PFSK-1 (cell line): ENCODE results near the gene ADAM8.

ENCODE experiments used
- FOXP2 ChIP-seq: optimal IDR thresholded peaks from 2 replicates; pipeline ENCODE3; 2011; ENCODE audit warnings: borderline replicate concordance, control low read depth, inconsistent platforms; ENCODE audit not compliant: insufficient read depth; ENCODE audit errors: extremely low read length, extremely low read depth
- POLR2AphosphoS5 ChIP-seq: IDR thresholded peaks from 2 replicates; pipeline ENCODE4 v1.6.1; 2012; ENCODE audit warnings: low read depth, mild to moderate bottlenecking, control low read depth, low read length, moderate library complexity
- SIN3A ChIP-seq: IDR thresholded peaks from 2 replicates; pipeline ENCODE4 v1.6.1; 2012; ENCODE audit warnings: mild to moderate bottlenecking, low read length, moderate library complexity, borderline replicate concordance; ENCODE audit not compliant: insufficient read depth
- TAF1 ChIP-seq: IDR thresholded peaks from 2 replicates; pipeline ENCODE4 v1.6.1; 2012; ENCODE audit warnings: low read length, control low read depth, borderline replicate concordance; ENCODE audit not compliant: insufficient read depth
- TF ChIP-seq, protein P1 (sequence below), 2 experiments: IDR thresholded peaks; 2 replicates each; pipeline versions ENCODE4 v1.6.1 to v1.8.0; 2011 to 2012; ENCODE audit warnings: low read depth in 2 of 2, low read length in 2 of 2, control low read depth in 1 of 2, inconsistent platforms in 1 of 2, mild to moderate bottlenecking in 1 of 2, moderate library complexity in 1 of 2; ENCODE audit not compliant: insufficient read depth in 1 of 2

The ADAM8 gene

DNA sequence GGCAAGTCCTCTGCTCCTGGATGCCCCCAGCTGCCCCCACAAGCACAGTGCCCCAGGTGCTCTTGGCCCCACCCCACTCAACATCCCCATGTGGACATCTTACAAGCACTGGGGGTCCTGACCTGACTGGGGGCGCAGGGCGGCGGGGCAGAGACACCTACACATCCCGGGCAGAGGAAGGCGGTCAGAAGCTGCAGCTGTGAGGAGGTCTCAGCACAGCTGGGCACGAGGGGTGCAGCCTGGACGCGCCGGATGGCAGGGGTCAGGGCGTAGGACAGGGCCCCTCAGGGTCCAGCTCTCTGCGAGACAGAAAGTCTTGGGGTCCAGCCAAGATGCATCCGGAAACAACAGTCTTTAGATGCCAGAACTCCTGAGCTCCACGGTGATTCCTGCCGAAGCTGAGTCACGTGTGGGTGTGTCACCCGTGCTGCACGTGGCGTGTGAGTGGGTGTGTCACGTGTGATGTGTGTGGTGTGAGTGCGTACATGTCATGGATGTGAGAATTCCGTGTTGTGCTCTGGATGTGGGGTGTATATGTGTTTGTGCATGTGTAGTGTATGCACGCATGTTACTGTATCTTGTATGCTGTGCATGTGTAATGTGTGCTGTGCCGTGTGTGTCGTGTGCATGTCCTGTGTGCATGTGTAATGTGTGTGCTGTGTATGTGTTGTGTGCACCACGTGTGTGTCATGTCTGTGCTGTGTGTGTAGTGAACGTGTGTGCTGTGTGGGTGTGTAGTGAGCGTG is 33.9 kb downstream of the ADAM8 start:
- TF ChIP-seq, protein P1, sequence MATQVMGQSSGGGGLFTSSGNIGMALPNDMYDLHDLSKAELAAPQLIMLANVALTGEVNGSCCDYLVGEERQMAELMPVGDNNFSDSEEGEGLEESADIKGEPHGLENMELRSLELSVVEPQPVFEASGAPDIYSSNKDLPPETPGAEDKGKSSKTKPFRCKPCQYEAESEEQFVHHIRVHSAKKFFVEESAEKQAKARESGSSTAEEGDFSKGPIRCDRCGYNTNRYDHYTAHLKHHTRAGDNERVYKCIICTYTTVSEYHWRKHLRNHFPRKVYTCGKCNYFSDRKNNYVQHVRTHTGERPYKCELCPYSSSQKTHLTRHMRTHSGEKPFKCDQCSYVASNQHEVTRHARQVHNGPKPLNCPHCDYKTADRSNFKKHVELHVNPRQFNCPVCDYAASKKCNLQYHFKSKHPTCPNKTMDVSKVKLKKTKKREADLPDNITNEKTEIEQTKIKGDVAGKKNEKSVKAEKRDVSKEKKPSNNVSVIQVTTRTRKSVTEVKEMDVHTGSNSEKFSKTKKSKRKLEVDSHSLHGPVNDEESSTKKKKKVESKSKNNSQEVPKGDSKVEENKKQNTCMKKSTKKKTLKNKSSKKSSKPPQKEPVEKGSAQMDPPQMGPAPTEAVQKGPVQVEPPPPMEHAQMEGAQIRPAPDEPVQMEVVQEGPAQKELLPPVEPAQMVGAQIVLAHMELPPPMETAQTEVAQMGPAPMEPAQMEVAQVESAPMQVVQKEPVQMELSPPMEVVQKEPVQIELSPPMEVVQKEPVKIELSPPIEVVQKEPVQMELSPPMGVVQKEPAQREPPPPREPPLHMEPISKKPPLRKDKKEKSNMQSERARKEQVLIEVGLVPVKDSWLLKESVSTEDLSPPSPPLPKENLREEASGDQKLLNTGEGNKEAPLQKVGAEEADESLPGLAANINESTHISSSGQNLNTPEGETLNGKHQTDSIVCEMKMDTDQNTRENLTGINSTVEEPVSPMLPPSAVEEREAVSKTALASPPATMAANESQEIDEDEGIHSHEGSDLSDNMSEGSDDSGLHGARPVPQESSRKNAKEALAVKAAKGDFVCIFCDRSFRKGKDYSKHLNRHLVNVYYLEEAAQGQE (IDR thresholded peaks at IDR 0.05; ENCODE audit: insufficient read depth in 1 of 2, low read depth in 2 of 2, low read length in 2 of 2), result no peak
- TF ChIP-seq SIN3A (peak; percentile 33; the same call in 1 of the 2 replicates), TAF1 (no peak), FOXP2 (no peak), POLR2AphosphoS5 (no peak)

- TF ChIP-seq TAF1 (no peak), FOXP2 (no peak), SIN3A (no peak), POLR2AphosphoS5 (no peak)
- TF ChIP-seq, protein P1 (IDR thresholded peaks at IDR 0.05; ENCODE audit: insufficient read depth in 1 of 2, low read depth in 2 of 2, low read length in 2 of 2), result no peak
Observed at GRCh38 chr10:133241501-133242205, 35.0 kb downstream of the ADAM8 start.

GRCh38 chr10:133239990-133240389 is 36.7 kb downstream of the ADAM8 start:
- no peak for TF ChIP-seq FOXP2
- no peak for TF ChIP-seq POLR2AphosphoS5
- TF ChIP-seq SIN3A, result no peak
- no peak for TF ChIP-seq TAF1
- TF ChIP-seq, protein P1 (IDR thresholded peaks at IDR 0.05; ENCODE audit: insufficient read depth in 1 of 2, low read depth in 2 of 2, low read length in 2 of 2), result no peak

DNA sequence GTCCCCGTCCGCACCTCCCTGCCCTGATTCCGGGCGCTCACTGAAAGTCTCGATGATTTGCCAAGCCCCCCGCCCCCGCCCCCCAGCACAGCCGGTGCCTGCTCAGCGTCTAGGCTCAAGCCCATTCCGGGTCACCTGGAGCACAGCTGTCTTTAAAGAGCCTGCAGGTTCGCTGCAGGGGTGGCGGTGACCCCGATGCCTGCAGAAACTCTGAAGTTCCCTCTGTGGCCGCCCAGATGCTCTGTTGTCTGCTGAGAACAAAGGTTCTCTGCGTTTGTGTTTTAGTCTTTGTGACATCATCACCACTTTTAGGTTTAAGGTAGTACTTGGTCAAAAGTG is 38.2 kb downstream of the ADAM8 start:
- TF ChIP-seq FOXP2 (no peak), SIN3A (no peak), POLR2AphosphoS5 (no peak), TAF1 (no peak)
- TF ChIP-seq, protein P1 (IDR thresholded peaks at IDR 0.05; ENCODE audit: insufficient read depth in 1 of 2, low read depth in 2 of 2, low read length in 2 of 2), result no peak
